NB4 (cell line): ENCODE results near the gene NFIB.

ENCODE experiments used
- DNase-seq: peaks from one replicate; pipeline ENCODE4 v3.0.0; 2010; ENCODE audit warnings: low read depth
- H3K4me3 ChIP-seq: one replicate; pipeline ENCODE4 v1.5.1; 2011; ENCODE audit warnings: mild to moderate bottlenecking, low read depth, low read length, moderate library complexity
- MYC ChIP-seq: IDR thresholded peaks from 2 replicates; pipeline ENCODE4 v1.6.1; 2011; ENCODE audit warnings: low read depth, low read length
- POLR2A ChIP-seq: IDR thresholded peaks from 2 replicates; pipeline ENCODE4 v1.6.1; 2011; ENCODE audit warnings: mild to moderate bottlenecking; ENCODE audit not compliant: insufficient read length; ENCODE audit errors: extremely low read depth
- TF ChIP-seq, protein P1 (sequence below): IDR thresholded peaks from one replicate; pipeline ENCODE4 v1.5.1; 2012; ENCODE audit warnings: low read depth, low read length
- TF ChIP-seq, protein P2 (sequence below): IDR thresholded peaks from 2 replicates; pipeline ENCODE4 v1.6.1; 2011; ENCODE audit warnings: low read depth, low read length

NFIB gene

DNA sequence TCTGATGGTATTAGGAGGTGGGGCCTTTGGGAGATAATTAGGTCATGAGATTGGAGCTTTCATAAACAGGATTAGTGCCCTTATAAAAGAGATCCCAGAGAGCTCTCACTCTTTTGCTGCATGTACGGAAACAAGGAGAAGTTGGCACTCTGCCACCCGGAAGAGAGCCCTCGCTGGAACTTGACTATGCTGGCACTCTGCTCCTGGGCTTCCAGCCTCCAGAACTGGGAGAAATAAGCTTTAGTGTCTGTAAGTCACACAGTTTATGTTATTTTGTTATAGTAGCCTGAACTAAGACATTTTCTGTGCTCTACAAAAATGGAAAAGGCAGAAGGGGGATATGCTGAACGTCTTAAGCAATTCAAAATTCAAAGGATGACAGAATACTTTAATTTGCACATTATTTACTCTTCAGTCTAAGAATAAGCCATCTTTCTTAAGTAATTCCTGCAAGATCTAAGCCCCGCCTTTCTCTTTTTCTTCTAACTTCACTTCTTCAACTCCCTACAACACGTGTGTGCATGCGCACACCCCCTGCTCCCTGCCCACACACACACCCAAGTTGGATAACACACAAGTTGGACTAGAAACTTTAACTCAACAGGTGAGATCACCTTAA, 17.3 kb downstream of the NFIB start:
- H3K4me3 ChIP-seq = no peak overlapping the region
- TF ChIP-seq POLR2A (no peak), MYC (no peak)
- TF ChIP-seq, protein P1, sequence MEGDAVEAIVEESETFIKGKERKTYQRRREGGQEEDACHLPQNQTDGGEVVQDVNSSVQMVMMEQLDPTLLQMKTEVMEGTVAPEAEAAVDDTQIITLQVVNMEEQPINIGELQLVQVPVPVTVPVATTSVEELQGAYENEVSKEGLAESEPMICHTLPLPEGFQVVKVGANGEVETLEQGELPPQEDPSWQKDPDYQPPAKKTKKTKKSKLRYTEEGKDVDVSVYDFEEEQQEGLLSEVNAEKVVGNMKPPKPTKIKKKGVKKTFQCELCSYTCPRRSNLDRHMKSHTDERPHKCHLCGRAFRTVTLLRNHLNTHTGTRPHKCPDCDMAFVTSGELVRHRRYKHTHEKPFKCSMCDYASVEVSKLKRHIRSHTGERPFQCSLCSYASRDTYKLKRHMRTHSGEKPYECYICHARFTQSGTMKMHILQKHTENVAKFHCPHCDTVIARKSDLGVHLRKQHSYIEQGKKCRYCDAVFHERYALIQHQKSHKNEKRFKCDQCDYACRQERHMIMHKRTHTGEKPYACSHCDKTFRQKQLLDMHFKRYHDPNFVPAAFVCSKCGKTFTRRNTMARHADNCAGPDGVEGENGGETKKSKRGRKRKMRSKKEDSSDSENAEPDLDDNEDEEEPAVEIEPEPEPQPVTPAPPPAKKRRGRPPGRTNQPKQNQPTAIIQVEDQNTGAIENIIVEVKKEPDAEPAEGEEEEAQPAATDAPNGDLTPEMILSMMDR = no peak
- TF ChIP-seq, protein P2, sequence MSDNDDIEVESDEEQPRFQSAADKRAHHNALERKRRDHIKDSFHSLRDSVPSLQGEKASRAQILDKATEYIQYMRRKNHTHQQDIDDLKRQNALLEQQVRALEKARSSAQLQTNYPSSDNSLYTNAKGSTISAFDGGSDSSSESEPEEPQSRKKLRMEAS = no peak
- DNase-seq = no peak

DNA sequence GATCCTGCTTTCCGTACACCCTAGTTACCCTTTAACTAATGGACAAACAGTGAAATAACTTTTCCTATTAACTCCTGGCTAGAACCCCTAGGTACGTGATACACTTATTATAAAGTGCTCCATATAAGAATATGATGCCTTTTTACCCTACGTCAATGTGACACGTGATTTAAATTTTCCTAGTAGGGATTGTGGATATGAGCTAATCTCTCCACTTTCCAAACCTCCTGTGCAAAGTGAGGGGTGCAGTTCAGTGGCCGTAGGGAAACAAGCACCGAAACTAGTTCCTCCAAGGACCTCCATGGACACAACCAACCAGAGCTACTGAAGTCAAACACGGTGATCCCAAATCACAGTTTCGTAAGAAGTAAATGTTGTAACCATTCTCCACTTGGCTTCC, 19.3 kb downstream of the NFIB start:
- TF ChIP-seq, protein P1 = no peak
- TF ChIP-seq, protein P2 = no peak
- no peak for TF ChIP-seq MYC
- no peak for TF ChIP-seq POLR2A
- no peak overlapping the region for H3K4me3 ChIP-seq
- DNase-seq = no peak

DNA sequence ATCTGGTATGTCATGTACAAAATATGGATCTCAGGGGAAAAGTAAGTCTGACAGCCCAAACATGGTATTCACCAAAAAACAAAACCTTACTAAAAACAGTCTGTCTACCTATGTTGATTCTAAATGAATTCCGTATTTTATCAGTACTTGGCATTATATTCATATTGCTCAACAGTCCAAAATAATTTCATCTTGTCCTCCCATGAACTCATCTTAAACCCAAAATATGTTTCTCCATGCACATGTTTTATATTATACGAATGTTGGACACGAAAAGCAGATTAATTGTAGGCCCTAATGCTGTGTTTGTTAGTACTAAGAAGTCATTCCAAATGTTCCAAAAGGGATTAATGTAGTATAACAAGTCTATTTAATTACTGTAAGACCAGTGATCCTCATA, 20.1 kb downstream of the NFIB start:
- DNase-seq = no peak
- no peak overlapping the region for H3K4me3 ChIP-seq

DNA sequence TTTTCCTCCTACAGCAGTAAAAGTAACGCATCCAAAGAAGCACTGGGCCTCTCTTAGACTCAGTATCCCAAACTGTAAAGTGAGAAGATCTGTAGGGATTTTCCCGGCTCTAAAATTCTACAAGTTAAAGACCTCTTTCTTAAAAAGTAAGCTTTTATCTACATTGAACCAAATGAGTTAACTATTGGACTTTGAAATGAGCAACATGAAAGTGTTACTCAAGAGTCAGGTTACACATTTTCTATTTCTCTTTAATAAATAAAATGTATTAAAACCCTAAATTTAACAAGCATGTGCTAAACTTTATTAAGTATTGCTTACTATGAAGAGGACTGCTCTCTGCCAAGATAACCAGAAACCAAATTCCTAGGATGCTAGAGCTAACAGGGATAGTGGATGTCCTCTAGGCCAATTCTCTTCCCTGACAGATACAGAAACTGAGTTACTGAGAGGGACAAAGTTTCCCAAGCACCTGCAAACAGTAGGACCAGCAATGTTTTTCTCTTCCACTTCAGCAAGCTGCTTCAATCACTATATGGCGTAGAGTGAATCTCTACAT, 21.7 kb downstream of the NFIB start:
- DNase-seq = no peak
- TF ChIP-seq MYC (no peak), POLR2A (no peak)
- TF ChIP-seq, protein P1 = no peak
- TF ChIP-seq, protein P2 = no peak
- no peak overlapping the region for H3K4me3 ChIP-seq

More for the DNA sequence above, 20.1 kb downstream of the NFIB start:
- TF ChIP-seq, protein P2 = no peak
- no peak for TF ChIP-seq MYC
- TF ChIP-seq, protein P1 = no peak

DNA sequence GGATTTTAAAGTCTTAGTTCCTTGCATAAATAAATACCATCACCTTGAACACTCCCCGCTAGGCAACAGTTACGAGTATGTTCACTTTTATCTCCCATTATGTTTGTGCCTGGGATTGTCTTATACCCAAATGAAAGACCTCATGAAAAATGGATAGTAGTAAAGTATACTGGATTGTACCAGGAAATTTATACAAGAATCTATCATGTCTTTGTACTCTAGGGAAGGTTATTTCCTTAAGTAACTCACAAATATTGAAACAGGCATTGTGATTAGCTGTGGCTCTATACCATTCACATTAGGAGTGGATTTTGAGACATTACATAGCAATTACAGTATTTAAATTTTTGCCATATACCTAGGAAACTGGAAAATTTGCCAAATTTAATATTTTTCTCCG, 24.0 kb downstream of the NFIB start:
- no peak for DNase-seq
- TF ChIP-seq MYC (no peak), POLR2A (no peak)
- TF ChIP-seq, protein P2 = no peak
- TF ChIP-seq, protein P1 = no peak
- H3K4me3 ChIP-seq = no peak overlapping the region
